HG03159 (cell line): ENCODE measurements around the gene C9orf43.
"Not testable (repeated sequence)": the region's sequence is repeated elsewhere in the genome, so short reads cannot be mapped to it uniquely, and the experiment has no call there.

Source experiments
- ATAC-seq: cut with Tn5 transposase; IDR thresholded peaks from one replicate; pipeline ENCODE4 v1.9.1; 2021; ENCODE audit warnings: mild to moderate bottlenecking, moderate library complexity; ENCODE audit not compliant: unreplicated experiment

The C9orf43 gene

DNA sequence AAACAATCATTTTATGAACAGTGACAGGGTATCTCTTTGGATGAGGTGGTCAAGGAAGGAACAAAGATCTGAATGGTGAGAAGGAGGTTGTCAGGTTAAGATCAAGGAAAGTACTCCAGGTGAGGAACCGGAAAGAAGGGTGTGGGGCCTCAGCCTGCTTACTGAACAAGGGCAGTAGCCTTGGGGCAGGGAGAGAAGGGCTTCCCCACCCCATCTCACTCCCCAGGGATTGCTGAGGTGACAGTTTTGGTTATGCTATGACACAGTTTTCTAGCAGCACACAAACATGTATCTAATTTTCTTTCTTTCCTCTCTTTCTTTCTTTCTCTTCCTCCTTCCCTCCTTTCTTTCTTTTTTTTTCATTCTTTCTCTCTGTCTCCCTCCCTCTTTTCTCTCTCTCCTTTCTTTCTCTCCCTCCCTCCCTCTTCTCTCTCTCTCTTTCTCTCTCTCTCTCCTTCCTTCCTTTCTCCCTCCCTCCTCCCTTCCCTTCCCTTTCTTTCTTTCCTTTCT is 29.6 kb upstream of the C9orf43 start:
- peak; percentile 47 for ATAC-seq

DNA sequence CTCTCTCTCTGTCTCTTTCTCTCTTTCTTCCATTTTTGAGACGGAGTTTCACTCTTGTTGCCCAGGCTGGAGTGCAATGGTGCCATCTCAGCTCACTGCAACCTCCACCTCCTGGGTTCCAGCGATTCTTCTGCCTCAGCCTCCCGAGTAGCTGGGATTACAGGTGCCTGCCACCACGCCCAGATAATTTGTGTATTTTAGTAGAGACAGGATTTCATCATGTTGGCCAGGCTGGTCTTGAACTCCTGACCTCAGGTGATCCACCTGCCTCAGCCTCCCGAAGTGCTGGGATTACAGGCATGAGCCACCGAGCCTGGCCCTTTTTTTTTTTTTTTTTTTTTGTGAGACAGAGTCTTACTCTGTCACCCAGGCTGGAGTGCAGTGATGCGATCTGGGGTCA is 29.1 kb upstream of the C9orf43 start:
- ATAC-seq = not testable (repeated sequence)

DNA sequence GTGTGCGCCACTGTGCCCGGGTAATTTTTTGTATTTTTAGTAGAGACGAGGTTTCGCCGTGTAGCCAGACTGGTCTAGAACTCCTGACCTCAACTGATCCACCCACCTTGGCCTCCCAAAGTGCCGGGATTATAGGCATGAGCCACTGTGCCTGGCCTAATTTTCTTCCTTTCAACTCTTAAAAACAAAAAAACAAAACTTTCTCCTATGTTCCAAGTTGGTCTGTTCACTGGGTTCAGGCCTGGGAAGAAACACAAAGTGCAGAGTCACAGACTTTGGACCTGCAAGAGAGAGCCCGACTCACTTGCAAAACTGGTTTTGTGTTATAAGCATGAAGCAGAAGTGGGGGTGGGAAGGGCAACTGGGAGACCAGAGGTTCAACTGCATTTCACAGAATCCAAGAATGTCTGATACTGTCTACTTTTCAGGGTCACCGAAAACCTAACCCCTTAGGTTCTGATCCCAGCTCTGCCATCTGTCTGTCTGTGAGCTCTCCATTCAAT is 28.6 kb upstream of the C9orf43 start:
- ATAC-seq = no peak

DNA sequence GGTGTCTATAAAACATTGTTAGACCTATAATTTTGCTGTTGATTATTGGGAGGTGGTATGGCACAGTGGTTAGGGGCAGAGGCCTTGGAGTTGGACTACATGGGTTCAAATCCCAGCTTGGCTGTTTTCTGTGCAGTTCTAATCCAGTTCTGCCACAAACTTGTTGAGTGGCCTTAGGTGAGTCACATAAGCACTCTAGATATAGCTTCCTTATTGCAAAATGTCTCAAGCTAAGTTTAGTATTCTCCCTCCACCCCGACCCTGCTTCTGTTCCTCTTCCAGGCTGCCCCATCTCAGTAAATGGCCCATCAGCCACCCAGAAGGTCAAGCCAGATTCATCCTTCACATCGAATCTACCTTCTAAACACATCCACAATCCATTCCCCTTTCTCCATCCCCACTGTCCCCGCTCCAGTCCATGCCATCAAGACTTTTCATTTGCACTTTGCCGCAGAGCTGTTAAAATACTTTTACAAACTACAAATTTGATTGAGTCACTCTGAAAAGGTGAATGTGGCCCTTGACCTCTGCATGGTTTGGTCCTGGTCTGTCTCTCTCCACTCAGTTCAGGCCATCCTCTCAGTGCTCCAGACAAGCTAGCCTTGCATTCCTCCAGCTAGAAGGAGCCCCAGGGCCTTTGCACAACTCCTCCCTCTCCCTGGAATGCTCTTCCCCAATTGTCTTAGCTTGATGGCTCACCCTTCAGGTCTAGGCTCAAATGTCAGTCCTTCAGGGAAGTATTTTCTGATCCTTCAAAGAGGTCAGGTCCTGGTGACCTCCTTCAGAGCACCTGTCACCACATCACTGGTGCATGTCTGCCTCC is 23.8 kb upstream of the C9orf43 start:
- ATAC-seq = no peak

DNA sequence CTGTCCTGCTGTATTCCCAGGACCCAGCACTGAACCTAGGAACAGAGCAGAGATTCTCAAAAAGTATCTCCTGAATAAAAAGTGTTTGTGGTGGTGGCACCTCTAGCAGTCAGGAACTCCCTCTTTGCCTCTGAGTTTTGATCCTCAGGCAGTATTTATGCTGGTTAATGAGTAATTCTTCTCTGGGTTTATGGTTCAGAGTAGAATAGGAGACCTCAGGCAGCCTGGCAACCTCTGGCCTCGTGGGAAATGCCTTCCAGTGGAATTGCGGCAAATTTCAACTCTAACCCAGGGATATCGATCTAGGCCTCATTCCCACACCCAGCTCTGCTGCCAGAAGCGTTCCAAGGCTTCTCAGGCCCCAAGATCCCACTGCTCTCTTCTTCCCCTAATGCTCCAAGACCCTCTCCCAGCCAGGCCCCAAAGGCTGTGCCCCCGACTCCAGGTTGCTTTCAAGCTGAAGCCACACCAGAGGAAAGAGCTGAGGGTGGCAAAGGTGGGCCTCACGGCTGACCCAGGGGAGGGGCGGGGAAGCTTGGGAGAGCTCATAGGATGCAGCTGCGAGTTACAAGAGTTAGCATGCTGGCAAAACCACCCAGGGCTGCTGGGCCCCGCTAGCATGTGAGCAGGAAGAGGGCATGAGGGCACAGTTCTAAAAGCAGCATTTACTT is 22.9 kb upstream of the C9orf43 start:
- no peak for ATAC-seq

DNA sequence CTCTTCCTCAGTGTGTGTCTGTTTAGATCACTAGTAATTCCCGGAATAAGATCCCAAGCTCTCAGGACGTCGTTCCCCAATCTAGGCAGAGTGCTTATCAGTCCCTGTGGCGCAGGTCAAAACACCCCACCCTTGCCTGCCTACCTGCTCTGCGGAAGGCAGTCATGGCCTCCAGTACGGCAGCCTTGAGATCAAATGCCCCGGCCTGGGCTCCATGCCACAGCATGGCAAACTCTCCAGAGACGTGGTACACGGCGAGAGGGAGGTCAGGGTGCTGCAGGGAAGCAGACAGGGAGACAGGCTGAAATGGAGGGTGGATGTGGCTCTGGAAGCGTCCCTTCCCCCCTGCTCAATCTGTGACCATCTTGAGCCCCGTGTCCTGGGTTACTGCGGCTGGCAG is 21.7 kb upstream of the C9orf43 start:
- no peak for ATAC-seq

DNA sequence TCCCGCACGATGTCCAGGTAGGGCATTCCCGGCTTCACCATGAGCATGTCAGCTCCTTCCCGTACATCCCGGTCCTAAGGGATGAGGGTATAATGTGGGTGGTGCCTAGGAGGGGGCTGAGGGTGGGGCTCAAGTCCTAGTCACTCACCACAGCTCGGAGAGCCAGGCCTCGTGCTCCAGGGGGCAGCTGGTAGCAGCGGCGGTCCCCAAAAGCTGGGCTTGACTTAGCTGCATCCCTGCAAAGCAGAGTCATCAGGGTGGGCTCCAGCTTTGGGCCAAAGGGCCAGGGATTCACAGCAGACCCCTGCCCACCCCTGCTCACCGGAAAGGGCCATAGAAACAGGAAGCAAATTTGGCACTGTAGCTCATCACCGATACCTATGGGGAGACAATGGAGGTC is 21.1 kb upstream of the C9orf43 start:
- no peak for ATAC-seq

DNA sequence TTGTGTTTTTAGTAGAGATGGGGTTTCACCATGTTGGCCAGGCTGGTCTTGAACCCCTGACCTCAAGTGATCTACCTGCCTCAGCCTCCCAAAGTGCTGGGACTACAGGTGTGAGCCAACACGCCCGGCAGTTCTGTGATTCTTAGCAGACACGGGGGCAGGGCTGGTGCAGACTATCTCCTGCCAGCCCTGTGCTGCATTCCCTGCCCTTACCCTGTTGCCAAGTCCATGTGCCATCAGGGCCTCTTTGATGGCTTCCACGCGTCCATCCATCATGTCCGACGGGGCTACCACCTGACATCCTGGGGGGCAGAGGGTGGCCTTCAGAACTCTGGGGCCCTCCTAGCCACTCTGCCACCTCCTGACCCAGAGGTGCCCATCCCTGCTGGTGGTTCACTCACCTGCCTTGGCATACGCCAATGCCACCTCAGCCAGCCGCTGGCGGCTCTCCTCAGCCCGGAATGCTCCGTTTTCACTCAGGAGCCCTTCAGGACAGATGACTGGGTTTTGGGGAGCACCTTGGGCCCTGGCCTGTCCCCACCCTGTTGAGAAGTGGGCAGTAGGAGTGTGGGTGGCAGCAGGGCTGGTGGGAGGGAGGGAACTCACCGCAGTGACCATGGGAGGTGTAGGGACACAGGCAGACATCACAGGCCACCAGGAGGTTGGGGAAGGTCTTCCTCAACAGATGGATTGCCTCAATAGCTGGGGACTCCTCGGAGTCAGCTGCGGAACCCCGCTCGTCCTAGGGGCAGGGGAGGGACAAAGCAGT is 20.2 kb upstream of the C9orf43 start:
- ATAC-seq = no peak

DNA sequence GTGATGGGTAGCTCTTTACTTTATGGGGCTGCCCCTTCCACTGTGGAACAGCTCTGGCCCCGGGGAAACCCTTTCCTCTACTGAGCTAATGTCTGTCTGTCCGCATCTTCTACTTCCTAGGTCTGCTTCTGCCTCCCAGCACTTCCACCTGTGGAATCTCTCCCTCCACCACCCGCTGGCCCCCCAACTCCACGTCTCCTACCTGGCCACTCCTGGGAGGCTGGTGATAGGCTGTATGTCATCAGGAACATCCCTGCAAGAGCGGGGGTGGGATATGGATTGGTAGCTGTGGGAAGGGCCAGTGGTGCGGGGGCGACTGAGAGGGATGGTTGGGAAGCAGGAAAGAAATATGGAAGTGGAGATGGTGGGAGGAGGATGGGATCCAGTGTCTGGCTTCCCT is 18.6 kb upstream of the C9orf43 start:
- no peak for ATAC-seq

DNA sequence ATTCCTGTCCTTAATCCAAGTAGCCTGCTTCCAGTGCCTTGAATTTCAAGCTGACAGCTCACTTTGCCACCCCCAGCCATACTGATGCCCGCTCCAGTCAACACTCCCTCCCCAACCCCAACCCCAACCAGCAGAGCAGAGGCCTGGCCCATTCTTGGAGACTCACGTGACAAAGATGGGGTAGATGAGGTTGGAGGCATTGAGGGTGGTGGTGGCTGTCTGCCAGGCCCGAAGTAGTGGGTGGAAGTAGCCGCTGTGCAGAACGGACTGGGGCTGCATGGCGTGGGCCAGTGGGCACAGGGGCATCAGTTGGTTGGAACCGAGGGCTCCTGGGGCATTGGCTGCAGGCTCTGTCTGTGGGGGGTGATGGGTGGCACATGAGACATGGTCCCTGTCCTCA is 17.3 kb upstream of the C9orf43 start:
- ATAC-seq = no peak

DNA sequence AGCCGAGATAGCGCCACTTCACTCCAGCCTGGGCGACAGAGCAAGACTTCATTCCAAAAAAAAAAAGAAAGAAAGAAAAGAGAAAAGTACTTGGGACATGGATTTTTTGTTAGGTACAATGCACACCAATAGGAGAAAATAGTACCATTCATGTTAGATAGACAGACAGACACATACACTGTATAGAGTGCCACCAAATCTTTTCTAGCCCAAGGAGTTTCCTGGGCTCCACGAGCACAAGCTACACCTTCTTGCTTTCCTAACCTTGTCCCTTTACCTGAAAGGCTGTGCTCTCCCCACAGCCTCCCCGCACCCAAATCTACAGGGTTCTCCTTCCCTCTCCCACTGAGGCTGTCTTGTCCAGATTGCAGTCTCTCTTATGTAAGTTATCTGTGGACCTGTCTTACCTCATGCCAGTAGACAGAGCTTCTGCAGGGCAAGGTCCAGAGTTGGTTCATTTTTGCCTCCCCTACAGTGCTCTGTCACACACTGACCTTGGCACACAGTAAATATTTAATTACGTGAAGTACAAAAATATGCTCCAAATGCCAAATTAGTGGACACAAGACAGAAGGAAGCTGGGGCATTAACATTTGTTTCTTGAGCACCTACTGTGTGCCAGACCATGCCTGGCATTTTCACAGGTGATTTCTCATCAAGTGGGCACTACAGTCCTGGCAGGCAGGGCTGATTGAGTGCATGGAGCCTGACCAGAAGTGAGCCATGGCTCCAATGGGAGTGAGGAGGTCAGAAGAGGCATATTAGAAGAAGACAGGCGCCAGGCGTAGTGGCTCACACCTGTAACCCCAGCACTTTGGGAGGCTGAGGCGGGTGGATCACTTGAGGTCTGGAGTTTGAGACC is 15.3 kb upstream of the C9orf43 start:
- ATAC-seq = no peak

DNA sequence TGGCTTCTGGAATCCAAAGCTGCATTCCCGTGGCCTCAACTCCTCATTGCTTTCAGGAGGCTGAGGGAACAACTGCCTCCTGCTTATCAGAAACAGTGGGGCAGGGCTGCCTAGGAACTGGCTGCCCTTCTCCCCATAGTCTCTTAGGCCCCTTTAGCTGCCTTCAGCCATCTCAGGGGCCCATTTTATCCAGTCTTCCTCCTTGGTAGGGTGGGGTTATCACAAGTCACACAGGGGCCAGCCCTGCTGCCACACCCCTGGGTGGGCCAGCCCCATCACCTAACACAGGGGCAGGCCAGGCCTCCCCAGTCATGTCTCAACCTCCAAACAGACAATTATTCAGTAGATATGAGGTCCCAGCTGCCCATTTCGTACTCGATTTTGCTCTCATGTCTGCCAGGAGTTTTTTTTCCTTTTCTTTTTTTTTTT is 13.3 kb upstream of the C9orf43 start:
- no peak for ATAC-seq

DNA sequence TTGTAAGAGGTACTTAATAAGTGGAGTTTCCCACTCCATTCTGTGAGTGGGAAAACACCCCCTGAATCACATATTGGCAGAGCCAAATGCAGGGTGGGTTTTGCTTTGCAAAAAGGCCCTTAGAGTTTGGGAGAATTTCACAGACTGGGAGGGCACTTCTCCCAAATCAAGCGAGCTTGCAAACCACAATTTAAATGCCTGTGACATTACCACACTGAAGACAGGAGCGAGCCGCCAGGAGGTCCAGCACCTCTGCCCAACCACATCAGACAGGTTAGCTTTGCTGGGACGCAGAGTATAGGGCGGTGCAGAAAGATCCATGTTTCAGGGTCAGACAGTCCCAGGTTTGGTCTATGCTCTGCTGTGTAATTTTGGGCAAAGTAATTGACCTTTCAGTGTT is 11.8 kb upstream of the C9orf43 start:
- ATAC-seq = no peak

DNA sequence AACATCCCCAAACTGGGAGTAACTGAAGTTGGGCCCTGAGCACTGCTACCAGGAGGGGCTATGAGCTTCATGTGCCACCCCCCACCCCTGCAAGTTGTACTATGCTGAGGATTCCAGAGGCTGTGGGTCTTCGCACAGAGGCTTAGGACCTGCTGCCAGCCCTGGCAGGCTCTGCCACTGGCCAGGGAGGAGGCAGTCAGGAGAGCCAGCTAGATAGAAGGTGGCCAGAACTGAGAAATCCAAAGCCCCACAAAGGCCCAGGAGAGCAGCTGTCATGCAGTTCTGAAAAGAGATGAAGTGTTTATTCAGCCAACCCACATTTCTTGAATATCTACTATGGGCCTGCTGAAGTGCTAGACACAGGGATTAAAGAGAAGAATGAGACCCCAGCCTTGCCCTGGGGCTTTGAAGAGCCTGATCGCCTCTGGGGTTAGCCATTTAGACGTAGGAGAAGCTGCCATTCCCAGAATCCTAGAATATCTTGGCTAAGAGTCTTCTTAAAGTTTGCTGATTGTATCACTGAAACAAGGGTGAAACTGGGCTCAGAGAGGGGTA is 10.8 kb upstream of the C9orf43 start:
- ATAC-seq = no peak

DNA sequence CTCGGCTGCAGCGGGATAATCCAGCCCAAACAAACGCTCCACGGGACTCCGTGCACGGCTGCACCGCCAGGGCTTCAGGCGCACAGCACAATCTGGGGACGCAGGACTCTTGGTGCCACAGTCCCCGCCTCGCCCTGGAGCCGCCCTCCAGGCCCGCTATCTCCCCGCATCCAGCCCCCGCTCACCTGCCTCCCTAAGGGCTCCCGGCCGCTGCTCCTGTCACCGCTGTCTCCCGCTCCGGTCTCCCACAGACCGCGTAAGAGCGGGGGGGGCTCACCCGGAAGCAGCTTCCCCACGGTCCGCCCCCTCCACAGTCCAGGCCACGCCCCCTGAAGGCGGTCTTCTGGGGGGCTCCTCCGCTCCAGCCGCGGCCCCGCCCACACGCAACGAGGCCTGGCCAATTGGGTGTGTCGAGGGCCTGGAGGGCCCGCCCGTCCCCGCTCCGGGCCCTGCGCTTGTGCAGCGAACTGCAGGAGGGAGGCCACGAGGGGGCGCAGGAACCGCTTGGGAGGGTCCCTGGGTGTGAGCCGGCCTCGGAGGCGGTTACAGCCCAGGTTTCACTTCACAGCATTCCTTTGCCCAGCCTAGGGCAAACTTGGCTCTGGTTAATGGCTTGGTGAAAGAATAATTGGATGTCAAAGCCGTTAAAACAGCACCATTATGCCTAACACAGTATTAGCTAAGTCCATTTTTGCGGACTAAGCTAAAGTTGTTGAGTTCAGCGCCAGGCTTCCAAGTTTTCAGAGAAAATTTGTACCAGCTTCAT is 9.3 kb upstream of the C9orf43 start, which contains the start of gene ALAD:
TSS of gene ALAD (minus strand) at position 258 of the 766 bp plus-strand sequence. CDS start 7,725 bp downstream, outside the sequence.
- peak; percentile 98 for ATAC-seq

DNA sequence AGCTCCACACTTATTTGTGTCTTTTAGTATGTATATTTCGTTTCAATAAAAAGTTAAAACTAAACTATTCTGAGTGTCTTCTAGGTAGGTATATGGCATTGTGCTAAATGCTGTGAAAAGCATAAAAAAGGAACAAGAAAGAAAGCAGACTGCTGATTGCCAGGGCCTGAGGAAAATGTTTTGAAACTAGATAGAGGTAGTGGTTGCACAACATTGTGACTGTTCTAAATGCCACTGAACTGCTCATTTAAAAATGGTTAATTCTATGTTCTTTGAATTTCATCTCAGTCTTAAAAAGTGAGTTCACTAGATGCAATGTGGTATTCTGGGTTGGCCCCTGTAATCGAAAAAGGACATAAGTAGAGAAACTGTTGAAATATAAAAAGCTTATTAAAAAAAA is 6.9 kb upstream of the C9orf43 start:
- ATAC-seq = no peak

DNA sequence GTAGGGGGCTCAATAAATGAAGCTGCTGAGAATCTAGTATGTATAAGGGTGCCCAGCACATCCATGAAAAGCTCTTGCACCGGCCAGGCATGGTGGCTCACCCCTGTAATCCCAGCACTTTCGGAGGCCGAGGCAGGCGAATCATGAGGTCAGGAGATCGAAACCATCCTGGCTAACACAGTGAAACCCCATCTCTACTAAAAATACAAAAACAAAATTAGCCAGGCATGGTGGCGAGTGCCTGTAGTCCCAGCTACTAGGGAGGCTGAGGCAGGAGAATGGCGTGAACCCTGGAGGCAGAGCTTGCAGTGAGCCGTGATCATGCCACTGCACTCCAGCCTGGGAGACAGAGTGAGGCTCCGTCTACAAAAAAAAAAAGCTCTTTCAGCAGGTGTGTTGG is 4.2 kb upstream of the C9orf43 start:
- ATAC-seq = not testable (repeated sequence)

DNA sequence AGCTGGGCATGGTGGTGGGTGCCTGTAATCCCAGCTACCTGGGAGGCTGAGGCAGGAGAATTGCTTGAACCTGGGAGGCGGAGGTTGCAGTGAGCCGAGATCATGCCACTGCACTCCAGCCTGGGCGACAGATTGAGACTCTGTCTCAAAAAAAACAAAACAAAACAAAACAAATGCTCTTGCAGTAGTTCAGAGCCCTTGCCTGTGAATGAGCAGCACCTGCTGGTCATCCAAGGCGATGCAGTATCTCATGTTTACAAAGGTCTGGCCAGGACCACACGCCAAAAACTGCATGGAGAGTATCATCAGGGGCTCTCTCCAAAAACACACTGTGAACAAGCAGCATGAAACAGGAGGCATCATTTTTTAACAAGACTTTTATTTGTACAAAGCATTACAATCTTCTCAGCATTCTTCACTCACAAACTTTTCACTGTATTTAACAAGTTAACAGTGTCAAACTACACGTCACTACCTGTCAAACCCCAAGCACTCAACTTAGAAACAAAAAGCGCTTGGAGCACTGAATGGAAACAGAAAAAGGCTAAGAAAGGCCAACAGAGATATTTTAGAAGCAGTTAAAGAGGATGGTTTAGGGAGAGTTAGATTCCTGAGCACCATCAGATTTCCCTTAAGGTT is 3.6 kb upstream of the C9orf43 start:
- ATAC-seq = peak; percentile 29

DNA sequence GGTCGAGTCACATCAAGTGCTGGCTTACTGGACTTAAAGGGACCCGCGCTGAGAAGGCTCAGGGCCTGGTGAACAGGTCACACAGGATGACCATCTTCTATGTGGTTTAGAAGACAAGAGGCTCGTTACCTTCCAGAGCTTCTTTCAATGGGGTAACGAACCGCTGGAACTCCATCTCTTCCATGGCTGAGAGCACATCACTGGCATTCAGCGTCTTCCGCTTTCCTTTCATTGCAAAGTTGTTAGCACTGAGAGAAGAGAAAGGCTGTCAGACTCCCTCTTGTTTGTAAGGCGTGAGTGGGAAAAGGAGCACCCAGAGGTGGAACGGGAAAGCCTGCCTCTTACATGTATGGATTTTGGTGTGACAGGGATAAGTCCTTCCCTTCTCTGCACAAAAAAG is 1.1 kb upstream of the C9orf43 start:
- no peak for ATAC-seq
